Colonic mucosa (tissue), 4 donors: ENCODE measurements around the gene PLEKHG2. TPM values are rescaled to one million over a fixed set of nuclear protein-coding genes. Genes with fewer than 3 reads are reported as not detected.

Experiments
- DNase-seq: peaks from one replicate; pipeline ENCODE4 v3.0.0-alpha.2; 2020
- H3K27ac ChIP-seq: fragments of 200-600 bp; one replicate; pipeline ENCODE4 v1.8.0; 2021
- H3K27me3 ChIP-seq: fragments of 200-600 bp; one replicate; pipeline ENCODE4 v1.8.0; 2021
- H3K36me3 ChIP-seq: fragments of 200-600 bp; one replicate; pipeline ENCODE4 v1.8.0; 2021
- H3K4me1 ChIP-seq: fragments of 200-600 bp; one replicate; pipeline ENCODE4 v1.8.0; 2021; ENCODE audit warnings: mild to moderate bottlenecking
- H3K4me3 ChIP-seq: fragments of 200-600 bp; one replicate; pipeline ENCODE4 v1.8.0; 2021
- H3K9ac ChIP-seq, 2 donors: one replicate each; pipeline ENCODE4 v1.7.0; 2013; ENCODE audit warnings: control low read depth in 2 of 2, low read depth in 2 of 2, low read length in 2 of 2
- H3K9me3 ChIP-seq: fragments of 200-600 bp; one replicate; pipeline ENCODE4 v1.8.0; 2021
- intact Hi-C: fragments of 100-400 bp; cut with DNase I; formaldehyde crosslinking; loops from one replicate; pipeline ENCODE4 v1.14.1; 2022
- total RNA-seq, 2 donors: library from RNA; stranded (reverse); fragmentation: NEBNext Ultra II Directional in 1 of 2; extraction: Animal tissue kit (Norgen Biotek cat#: 25700) in 1 of 2; gene quantifications; one replicate each; pipeline ENCODE4 v1.2.1, GENCODE V29; 2021
- TF ChIP-seq, protein P1 (sequence below): fragments of 200-600 bp; IDR thresholded peaks from one replicate; pipeline ENCODE4 v1.8.0; 2022; ENCODE audit warnings: antibody characterized with exemption, mild to moderate bottlenecking
- donor health status: healthy.
- donor health status: DM: no; HTN: no; CAD: no.
- donor health status: DM: no; HTN: no; CAD: no.

Gene PLEKHG2
- total RNA-seq, 2 donors from 2014 or later: 8.0 to 10.4 TPM

DNA sequence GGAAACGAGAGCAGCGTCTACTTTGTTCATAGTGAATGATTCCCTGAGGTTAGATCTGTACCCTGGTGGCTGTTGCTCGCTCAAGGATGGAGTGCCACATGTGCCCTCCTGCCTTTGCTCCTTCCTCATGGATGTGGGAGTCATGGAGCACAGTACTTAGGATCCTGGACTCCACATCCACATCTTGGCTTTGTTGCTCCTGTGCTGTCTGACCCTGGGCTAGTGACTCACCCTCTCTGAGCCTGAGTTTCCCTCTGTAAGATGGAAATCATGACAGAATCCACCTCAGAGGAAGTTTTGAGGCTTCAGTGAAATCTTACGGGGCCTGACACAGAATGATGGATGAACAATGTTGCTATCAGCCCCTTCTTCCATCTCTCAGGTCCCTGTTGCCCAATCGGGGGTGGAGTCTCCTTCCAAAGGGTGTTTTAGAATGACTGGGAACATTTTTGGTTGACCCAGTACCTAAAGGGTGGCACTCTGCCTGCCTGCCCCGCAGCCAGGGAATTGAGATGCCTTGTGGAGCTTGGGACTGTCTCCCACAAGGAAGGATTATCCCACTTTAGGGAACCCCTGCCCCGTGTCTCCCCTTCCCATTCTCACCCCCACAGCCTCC, 58.4 kb downstream of the PLEKHG2 start:
- no peaks in the 10 kb centered on the region for H3K4me1 ChIP-seq
- intact Hi-C loops: loop anchor here (5.0 kb wide), 1 partner anchor 61 kb away; the partner anchor contains the start of gene EID2B
- no peak overlapping the region for H3K27ac ChIP-seq
- no peak overlapping the region for H3K9ac ChIP-seq
- no peaks in the 10 kb centered on the region for H3K9me3 ChIP-seq
- peaks cover 21% of the 10 kb centered on the region for H3K36me3 ChIP-seq
- H3K4me3 ChIP-seq: no peak overlapping the region
- no peak for DNase-seq
- TF ChIP-seq, protein P1, sequence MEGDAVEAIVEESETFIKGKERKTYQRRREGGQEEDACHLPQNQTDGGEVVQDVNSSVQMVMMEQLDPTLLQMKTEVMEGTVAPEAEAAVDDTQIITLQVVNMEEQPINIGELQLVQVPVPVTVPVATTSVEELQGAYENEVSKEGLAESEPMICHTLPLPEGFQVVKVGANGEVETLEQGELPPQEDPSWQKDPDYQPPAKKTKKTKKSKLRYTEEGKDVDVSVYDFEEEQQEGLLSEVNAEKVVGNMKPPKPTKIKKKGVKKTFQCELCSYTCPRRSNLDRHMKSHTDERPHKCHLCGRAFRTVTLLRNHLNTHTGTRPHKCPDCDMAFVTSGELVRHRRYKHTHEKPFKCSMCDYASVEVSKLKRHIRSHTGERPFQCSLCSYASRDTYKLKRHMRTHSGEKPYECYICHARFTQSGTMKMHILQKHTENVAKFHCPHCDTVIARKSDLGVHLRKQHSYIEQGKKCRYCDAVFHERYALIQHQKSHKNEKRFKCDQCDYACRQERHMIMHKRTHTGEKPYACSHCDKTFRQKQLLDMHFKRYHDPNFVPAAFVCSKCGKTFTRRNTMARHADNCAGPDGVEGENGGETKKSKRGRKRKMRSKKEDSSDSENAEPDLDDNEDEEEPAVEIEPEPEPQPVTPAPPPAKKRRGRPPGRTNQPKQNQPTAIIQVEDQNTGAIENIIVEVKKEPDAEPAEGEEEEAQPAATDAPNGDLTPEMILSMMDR: no peak
- no peaks in the 10 kb centered on the region for H3K27me3 ChIP-seq

GRCh38 chr19:39471756-39472536, 59.5 kb downstream of the PLEKHG2 start:
- Histone ChIP-seq H3K27me3 (no peaks in the 10 kb centered on the region), H3K9ac (no peak overlapping the region), H3K9me3 (no peaks in the 10 kb centered on the region), H3K4me1 (no peaks in the 10 kb centered on the region), H3K27ac (no peak overlapping the region), H3K36me3 (peaks cover 15% of the 10 kb centered on the region), H3K4me3 (no peak overlapping the region)
- TF ChIP-seq, protein P1: no peak
- DNase-seq: no peak
- intact Hi-C loops: loop anchor here (5.0 kb wide), 1 partner anchor 60 kb away; the partner anchor contains the start of gene EID2B

- intact Hi-C loops: loop anchor here (5.0 kb wide), 1 partner anchor 59 kb away; the partner anchor contains the start of gene EID2B
- TF ChIP-seq, protein P1: no peak
- no peak for DNase-seq
- Histone ChIP-seq H3K9ac (no peak overlapping the region), H3K4me3 (no peak overlapping the region), H3K4me1 (no peaks in the 10 kb centered on the region), H3K27ac (no peak overlapping the region), H3K36me3 (peaks cover 15% of the 10 kb centered on the region), H3K9me3 (no peaks in the 10 kb centered on the region), H3K27me3 (no peaks in the 10 kb centered on the region)
These were observed 60.4 kb downstream of the PLEKHG2 start for GRCh38 chr19:39472746-39473442.

- peaks cover 15% of the 10 kb centered on the region for H3K36me3 ChIP-seq
- no peaks in the 10 kb centered on the region for H3K4me1 ChIP-seq
- intact Hi-C loops: loop anchor here (5.0 kb wide), 1 partner anchor 59 kb away; the partner anchor contains the start of gene EID2B
- no peak overlapping the region for H3K9ac ChIP-seq
- no peak for DNase-seq
- no peaks in the 10 kb centered on the region for H3K27me3 ChIP-seq
- H3K4me3 ChIP-seq: no peak overlapping the region
- TF ChIP-seq, protein P1: no peak
- H3K27ac ChIP-seq: no peak overlapping the region
- no peaks in the 10 kb centered on the region for H3K9me3 ChIP-seq
These were observed 61.0 kb downstream of the PLEKHG2 start for GRCh38 chr19:39473443-39473960.

GRCh38 chr19:39474139-39474620, 61.7 kb downstream of the PLEKHG2 start:
- no peak overlapping the region for H3K4me3 ChIP-seq
- peaks cover 11% of the 10 kb centered on the region for H3K36me3 ChIP-seq
- intact Hi-C loops: loop anchor here (5.0 kb wide), 1 partner anchor 58 kb away; the partner anchor contains the start of gene EID2B
- peak; percentile 53 for DNase-seq
- no peak overlapping the region for H3K9ac ChIP-seq
- H3K27ac ChIP-seq: no peak overlapping the region
- H3K9me3 ChIP-seq: no peaks in the 10 kb centered on the region
- TF ChIP-seq, protein P1: peak; percentile 45
- H3K27me3 ChIP-seq: no peaks in the 10 kb centered on the region
- no peaks in the 10 kb centered on the region for H3K4me1 ChIP-seq
